ENCODE results near the gene RASGRP4.
"Not testable (repeated sequence)": the region's sequence is repeated elsewhere in the genome, so short reads cannot be mapped to it uniquely, and the experiment has no call there.

Gene RASGRP4, protein sequence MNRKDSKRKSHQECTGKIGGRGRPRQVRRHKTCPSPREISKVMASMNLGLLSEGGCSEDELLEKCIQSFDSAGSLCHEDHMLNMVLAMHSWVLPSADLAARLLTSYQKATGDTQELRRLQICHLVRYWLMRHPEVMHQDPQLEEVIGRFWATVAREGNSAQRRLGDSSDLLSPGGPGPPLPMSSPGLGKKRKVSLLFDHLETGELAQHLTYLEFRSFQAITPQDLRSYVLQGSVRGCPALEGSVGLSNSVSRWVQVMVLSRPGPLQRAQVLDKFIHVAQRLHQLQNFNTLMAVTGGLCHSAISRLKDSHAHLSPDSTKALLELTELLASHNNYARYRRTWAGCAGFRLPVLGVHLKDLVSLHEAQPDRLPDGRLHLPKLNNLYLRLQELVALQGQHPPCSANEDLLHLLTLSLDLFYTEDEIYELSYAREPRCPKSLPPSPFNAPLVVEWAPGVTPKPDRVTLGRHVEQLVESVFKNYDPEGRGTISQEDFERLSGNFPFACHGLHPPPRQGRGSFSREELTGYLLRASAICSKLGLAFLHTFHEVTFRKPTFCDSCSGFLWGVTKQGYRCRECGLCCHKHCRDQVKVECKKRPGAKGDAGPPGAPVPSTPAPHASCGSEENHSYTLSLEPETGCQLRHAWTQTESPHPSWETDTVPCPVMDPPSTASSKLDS

DNA sequence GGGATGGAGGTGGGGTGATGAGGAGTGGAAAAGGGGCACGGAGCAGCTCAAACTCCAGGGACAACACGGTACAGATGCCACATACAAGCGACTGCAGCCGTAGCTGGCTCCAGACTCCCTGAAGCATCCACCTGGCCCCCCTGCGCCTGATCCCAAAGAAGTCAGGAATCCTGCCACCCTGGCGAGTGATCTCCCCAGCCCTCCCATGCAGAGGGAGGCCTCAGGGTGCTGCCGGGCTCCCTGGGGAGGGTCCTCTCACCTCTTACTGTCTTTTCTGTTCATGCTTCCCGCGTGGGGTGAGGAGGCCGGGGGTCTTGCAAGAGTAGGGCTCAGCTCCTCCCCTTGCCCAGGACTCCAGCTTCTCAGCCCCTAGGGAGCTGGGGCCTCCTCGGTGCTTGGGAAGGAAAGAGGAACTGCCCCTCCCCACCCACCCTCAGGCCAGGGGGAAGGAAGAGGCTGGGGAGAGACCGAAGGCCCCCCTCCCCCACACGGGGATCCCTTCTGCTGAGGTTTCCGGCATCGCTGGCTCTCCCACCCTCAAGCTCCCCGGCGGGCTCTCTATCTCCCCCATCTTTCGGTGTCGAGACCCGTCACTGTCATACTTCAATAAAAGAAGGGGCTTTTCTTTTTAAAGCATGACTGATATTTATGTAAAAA lies at the start of gene RASGRP4:
Gene RASGRP4 (minus strand): TSS at position 410 of the 657 bp plus-strand sequence. CDS start 128 bp downstream, at position 282.
- H3K4me1 ChIP-seq = no peaks in the 10 kb centered on the region
- no peaks in the 10 kb centered on the region for H3K9me3 ChIP-seq
- no peaks in the 10 kb centered on the region for H3K27me3 ChIP-seq (ENCODE audit: low read depth)
- H3K36me3 ChIP-seq (replicated peaks) = no peaks in the 10 kb centered on the region
- H3K4me3 ChIP-seq = no peak within 1 kb of the TSS
- in situ Hi-C loops (cut with MboI; ENCODE audit: low sequenced_read_pairs) = no loop called here
- no peak for DNase-seq (ENCODE audit: low spot score in 2 of 2)

DNA sequence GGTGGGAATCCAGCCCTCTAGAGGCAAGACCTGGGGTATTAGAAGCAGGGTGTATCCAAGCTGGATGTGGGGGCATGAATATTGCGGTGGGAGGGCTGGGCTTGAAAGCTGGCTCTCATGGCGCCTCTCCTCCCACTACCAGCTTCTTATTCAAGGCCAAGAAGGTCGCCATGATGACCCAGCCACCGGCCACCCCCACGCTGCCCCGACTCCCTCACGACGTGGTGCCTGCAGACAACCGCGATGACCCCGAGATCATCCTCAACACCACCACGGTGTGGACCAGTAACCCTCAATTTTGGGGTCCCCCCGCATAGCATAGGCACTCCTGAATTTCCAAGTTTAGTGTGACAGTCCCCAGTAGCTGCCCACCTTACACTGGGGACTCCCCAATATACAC lies 49.2 kb upstream of the RASGRP4 start:
- DNase-seq (ENCODE audit: low spot score in 2 of 2) = no peak
- in situ Hi-C loops (cut with MboI; ENCODE audit: low sequenced_read_pairs) = no loop called here
- H3K4me1 ChIP-seq = no peaks in the 10 kb centered on the region
- H3K36me3 ChIP-seq (replicated peaks) = no peaks in the 10 kb centered on the region
- peaks cover 18% of the 10 kb centered on the region for H3K27me3 ChIP-seq (ENCODE audit: low read depth)
- H3K4me3 ChIP-seq = no peak overlapping the region
- no peaks in the 10 kb centered on the region for H3K9me3 ChIP-seq

DNA sequence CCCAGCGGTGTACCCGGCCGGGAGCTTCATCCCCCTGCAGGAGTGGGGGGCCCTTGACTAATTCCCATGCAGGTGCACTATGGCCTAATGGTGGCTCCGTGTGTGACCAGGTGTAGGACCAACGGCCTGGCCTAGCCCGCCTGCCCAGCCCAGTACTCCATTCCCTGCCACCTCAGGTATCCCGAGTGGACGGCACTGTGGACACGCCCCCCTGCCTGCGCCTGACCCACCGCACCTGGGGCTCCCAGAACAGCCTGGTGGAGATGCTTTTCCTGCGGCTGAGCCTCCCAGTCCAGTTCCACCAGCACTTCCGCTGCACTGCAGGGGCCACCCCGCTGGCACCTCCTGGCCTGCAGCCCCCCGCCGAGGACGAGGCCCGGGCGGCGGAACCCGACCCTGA lies 47.2 kb upstream of the RASGRP4 start:
- H3K36me3 ChIP-seq (replicated peaks) = no peaks in the 10 kb centered on the region
- H3K9me3 ChIP-seq = no peaks in the 10 kb centered on the region
- H3K27me3 ChIP-seq (ENCODE audit: low read depth) = peaks cover 16% of the 10 kb centered on the region
- DNase-seq (ENCODE audit: low spot score in 2 of 2) = no peak
- no peaks in the 10 kb centered on the region for H3K4me1 ChIP-seq
- in situ Hi-C loops (cut with MboI; ENCODE audit: low sequenced_read_pairs) = no loop called here
- H3K4me3 ChIP-seq = no peak overlapping the region

DNA sequence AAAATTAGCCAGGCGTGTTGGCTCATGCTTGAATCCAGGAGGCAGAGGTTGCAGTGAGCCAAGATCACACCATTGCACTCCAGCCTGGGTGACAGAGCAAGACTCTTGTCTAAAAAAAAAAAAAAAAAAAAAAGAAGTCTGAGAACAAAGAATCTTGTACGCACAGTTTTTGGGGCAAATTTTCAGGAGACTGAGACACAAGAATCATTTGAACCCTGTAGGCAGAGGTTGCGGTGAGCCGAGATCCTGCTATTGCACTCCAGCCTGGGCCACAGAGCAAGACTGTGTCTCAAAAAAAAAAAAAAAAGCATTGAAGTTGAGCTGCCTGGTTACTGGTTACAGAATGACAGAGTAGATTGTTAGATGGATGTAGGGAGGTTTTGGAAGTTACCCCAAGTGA lies 46.7 kb upstream of the RASGRP4 start:
- in situ Hi-C loops (cut with MboI; ENCODE audit: low sequenced_read_pairs); H3K9me3 ChIP-seq; H3K4me3 ChIP-seq; H3K36me3 ChIP-seq (replicated peaks); DNase-seq (ENCODE audit: low spot score in 2 of 2); H3K4me1 ChIP-seq: not testable (repeated sequence)
- peaks cover 15% of the 10 kb centered on the region for H3K27me3 ChIP-seq (ENCODE audit: low read depth)

DNA sequence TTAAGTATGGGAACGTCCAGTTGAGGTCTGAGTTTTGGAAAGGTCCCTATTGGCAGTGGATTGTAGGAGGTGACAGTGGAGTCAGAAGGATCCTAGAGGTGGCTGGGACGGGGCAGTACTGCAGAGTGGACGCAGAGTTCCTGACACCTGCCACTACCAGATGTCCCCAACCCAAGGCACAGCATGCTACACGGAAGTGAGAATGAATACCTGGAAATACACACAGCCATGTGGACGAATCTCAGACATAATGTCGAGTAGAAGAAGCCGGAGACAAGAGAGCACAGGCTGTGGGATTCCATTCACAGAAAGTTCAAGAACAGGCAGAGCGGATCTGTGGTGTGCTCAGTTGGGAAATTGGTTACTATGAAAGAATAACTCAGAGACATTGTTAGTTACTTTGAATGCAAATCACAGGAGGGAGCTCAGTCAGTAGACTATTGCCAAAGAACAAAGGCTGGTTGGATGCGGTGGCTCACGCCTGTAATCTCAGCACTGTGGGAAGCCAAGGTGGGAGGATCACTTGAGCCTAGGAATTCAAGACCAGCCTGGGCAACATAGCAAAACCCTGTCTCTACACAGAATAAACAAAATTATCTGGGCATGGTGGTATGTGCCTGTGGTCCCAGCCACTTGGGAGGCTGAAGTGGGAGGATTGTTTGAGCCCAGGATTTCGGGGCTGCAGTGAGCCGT lies 44.9 kb upstream of the RASGRP4 start:
- no peak for DNase-seq (ENCODE audit: low spot score in 2 of 2)
- H3K27me3 ChIP-seq (ENCODE audit: low read depth) = peaks cover 15% of the 10 kb centered on the region
- in situ Hi-C loops (cut with MboI; ENCODE audit: low sequenced_read_pairs) = no loop called here
- H3K9me3 ChIP-seq = no peaks in the 10 kb centered on the region
- H3K36me3 ChIP-seq (replicated peaks) = no peaks in the 10 kb centered on the region
- H3K4me1 ChIP-seq = no peaks in the 10 kb centered on the region
- H3K4me3 ChIP-seq = no peak overlapping the region

DNA sequence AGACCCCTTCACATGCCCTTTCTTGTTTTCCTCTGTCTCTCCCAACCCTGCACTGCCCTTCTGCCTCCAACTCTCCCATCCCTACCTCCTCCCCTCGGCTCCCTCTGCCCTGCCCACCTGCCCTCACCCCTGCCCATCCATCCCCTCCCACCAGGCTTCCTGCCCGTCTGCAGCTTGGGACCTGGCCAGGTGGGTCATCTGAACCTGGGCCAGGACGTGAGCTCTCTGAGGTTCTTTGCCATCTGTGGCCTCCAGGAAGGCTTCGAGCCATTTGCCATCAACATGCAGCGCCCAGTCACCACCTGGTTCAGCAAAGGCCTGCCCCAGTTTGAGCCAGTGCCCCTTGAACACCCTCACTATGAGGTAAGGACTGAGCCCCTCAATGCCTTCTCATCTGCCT lies 43.1 kb upstream of the RASGRP4 start:
- no peak for DNase-seq (ENCODE audit: low spot score in 2 of 2)
- Histone ChIP-seq H3K4me1 (no peaks in the 10 kb centered on the region), H3K27me3 (ENCODE audit: low read depth) (peaks cover 15% of the 10 kb centered on the region), H3K4me3 (no peak overlapping the region), H3K9me3 (no peaks in the 10 kb centered on the region), H3K36me3 (replicated peaks) (no peaks in the 10 kb centered on the region)
- in situ Hi-C loops (cut with MboI; ENCODE audit: low sequenced_read_pairs) = no loop called here

DNA sequence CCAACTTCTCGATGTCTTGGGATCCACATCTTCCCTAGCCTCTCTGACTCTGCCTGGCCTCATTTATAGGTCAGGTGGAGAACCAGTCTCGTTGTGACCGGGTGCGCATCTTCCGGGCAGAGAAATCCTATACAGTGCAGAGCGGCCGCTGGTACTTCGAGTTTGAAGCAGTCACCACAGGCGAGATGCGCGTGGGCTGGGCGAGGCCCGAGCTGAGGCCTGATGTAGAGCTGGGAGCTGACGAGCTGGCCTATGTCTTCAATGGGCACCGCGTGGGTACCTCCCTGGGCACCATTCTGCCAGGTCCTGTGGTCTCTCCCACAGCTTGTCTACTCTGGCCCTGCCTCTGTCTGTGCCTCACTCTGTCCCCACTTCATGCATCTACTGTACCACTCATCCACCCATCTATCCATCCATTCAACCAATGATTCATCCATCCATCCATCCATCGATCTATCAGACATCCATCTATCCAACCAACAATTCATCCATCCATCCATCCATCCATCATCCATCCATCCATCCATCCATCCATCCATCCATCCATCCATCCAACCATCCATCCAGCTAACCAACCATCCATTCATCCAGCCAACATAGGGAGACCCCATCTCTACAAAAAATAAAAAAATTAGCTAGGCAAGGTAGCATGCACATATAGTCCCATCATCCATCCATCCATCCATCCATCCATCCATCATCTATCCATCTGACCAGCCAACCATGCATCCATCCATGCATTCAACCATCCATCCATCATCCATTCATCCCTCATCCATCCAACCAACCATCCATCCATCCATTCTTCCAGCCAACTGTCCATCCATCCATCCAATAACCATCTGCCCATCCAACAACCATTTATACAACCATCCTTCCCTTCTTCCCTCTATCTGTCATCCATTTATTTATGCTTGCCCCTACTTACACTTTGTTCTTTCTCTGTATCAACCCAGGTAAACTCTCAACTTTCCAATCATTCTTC lies 41.8 kb upstream of the RASGRP4 start:
- no peaks in the 10 kb centered on the region for H3K36me3 ChIP-seq (replicated peaks)
- in situ Hi-C loops (cut with MboI; ENCODE audit: low sequenced_read_pairs) = no loop called here
- no peak for DNase-seq (ENCODE audit: low spot score in 2 of 2)
- peaks cover 15% of the 10 kb centered on the region for H3K27me3 ChIP-seq (ENCODE audit: low read depth)
- no peak overlapping the region for H3K4me3 ChIP-seq
- H3K4me1 ChIP-seq = no peaks in the 10 kb centered on the region
- no peaks in the 10 kb centered on the region for H3K9me3 ChIP-seq

DNA sequence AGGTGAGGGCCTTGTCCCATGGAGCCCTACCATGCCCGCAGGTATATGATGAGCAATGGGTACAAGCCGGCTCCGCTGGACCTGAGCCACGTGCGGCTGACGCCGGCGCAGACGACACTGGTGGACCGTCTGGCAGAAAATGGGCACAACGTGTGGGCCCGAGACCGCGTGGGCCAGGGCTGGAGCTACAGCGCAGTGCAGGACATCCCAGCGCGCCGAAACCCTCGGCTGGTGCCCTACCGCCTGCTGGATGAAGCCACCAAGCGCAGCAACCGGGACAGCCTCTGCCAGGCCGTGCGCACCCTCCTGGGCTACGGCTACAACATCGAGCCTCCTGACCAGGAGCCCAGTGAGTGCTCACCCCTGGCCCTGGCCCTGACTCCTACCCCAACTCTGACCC lies 40.0 kb upstream of the RASGRP4 start:
- no peaks in the 10 kb centered on the region for H3K4me1 ChIP-seq
- H3K4me3 ChIP-seq = no peak overlapping the region
- DNase-seq (ENCODE audit: low spot score in 2 of 2) = no peak
- peaks cover 7% of the 10 kb centered on the region for H3K27me3 ChIP-seq (ENCODE audit: low read depth)
- H3K9me3 ChIP-seq = no peaks in the 10 kb centered on the region
- in situ Hi-C loops (cut with MboI; ENCODE audit: low sequenced_read_pairs) = no loop called here
- no peaks in the 10 kb centered on the region for H3K36me3 ChIP-seq (replicated peaks)

DNA sequence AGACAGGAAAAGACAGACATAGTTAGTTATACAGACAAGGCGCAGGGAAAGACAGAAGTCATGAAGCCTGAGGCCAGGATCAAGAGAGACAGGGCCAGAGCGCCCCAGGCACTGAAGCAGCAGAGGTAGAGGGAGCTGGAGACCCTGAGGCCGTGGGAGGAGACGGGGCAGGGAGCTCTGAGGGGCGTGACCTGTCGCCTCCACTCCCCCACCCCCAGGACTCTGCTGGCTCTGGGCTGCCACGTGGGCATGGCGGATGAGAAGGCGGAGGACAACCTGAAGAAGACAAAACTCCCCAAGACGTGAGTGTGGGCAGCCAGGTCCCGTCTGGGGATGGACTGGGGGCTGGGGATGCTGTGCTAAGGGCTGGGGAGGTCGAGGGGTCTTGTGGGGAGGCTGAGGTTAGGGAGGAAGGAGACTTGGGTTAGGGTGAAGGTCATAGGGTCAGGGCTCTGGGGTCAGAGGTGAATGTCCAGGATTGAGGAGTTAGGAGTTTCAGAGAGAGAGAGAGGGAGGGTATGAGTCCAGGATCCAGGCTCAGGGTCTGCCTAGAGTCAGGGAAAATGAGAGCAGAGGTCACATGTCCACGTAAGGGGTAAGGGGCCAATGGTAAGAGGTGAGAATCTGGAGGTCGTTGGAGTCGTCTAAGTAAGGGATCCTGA lies 38.5 kb upstream of the RASGRP4 start:
- DNase-seq (ENCODE audit: low spot score in 2 of 2) = no peak
- H3K9me3 ChIP-seq = no peaks in the 10 kb centered on the region
- H3K27me3 ChIP-seq (ENCODE audit: low read depth) = no peaks in the 10 kb centered on the region
- no peaks in the 10 kb centered on the region for H3K36me3 ChIP-seq (replicated peaks)
- no peaks in the 10 kb centered on the region for H3K4me1 ChIP-seq
- no peak overlapping the region for H3K4me3 ChIP-seq
- in situ Hi-C loops (cut with MboI; ENCODE audit: low sequenced_read_pairs) = no loop called here

DNA sequence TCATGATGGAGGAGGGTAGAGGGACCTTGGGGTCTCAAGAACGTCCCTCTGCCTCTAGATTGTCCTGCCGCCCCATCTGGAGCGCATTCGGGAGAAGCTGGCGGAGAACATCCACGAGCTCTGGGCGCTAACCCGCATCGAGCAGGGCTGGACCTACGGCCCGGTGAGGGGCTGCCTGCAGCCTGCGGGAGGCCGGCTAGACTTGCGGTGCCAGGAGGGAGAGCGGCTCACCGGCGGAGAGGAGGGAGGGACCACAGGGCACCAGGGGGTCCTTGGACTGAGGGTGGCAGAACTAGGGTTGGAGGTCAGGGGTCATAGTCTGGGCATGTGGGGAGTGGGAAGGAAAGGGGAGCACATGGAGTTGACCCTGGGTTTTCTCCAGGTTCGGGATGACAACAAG lies 37.3 kb upstream of the RASGRP4 start:
- no peak for DNase-seq (ENCODE audit: low spot score in 2 of 2)
- Histone ChIP-seq H3K4me3 (no peak overlapping the region), H3K4me1 (no peaks in the 10 kb centered on the region), H3K36me3 (replicated peaks) (no peaks in the 10 kb centered on the region), H3K27me3 (ENCODE audit: low read depth) (no peaks in the 10 kb centered on the region), H3K9me3 (no peaks in the 10 kb centered on the region)
- in situ Hi-C loops (cut with MboI; ENCODE audit: low sequenced_read_pairs) = no loop called here

DNA sequence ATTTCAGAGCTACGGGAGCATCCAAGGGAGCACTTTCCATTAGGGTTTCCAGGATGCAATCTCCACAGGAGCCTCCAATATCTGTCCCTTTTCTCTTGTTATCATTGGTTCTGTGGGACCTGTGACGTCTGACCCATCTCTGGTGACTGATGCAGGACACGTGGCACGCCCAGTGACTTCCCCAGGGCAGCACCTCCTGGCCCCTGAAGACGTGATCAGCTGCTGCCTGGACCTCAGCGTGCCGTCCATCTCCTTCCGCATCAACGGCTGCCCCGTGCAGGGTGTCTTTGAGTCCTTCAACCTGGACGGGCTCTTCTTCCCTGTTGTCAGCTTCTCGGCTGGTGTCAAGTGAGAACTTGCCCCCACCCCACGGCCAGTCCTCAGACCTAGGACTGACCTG lies 33.0 kb upstream of the RASGRP4 start:
- DNase-seq (ENCODE audit: low spot score in 2 of 2) = no peak
- Histone ChIP-seq H3K36me3 (replicated peaks) (no peaks in the 10 kb centered on the region), H3K9me3 (no peaks in the 10 kb centered on the region), H3K27me3 (ENCODE audit: low read depth) (no peaks in the 10 kb centered on the region), H3K4me1 (no peaks in the 10 kb centered on the region), H3K4me3 (no peak overlapping the region)
- in situ Hi-C loops (cut with MboI; ENCODE audit: low sequenced_read_pairs) = no loop called here

DNA sequence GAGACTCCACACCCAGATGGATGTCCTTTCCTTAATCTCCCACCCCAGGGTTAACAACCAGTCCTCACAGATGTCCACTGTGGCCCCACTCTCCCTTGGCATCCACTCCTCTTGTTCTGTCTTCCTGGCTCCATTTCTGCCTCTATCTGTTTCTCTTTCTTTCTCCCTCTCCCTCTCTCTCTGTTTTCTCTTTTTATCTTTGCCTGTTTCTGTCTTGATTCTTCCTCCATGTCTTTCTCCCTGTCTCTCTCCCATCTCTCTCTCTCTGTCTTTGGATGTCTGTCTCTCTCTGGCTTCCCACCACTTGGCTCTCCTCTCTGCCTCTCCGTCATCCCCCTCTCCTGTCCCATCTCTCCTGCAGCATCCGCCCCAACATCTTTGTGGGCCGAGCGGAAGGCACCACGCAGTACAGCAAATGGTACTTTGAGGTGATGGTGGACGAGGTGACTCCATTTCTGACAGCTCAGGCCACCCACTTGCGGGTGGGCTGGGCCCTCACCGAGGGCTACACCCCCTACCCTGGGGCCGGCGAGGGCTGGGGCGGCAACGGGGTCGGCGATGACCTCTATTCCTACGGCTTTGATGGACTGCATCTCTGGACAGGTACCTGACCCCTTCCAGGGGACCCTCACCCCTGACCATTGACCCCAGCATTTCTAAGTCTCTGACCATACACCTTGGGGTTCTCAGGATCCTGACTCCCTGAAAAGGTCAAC lies 31.8 kb upstream of the RASGRP4 start:
- in situ Hi-C loops (cut with MboI; ENCODE audit: low sequenced_read_pairs) = no loop called here

More for the DNA sequence above, 31.8 kb upstream of the RASGRP4 start:
- H3K9me3 ChIP-seq = no peaks in the 10 kb centered on the region
- no peaks in the 10 kb centered on the region for H3K36me3 ChIP-seq (replicated peaks)
- H3K4me1 ChIP-seq = no peaks in the 10 kb centered on the region
- no peak overlapping the region for H3K4me3 ChIP-seq
- DNase-seq (ENCODE audit: low spot score in 2 of 2) = no peak
- no peaks in the 10 kb centered on the region for H3K27me3 ChIP-seq (ENCODE audit: low read depth)
